ENCODE measurements around the gene DTHD1. TPM values are rescaled to one million over a fixed set of nuclear protein-coding genes. Genes with fewer than 3 reads are reported as not detected.
A peak's percentile ranks its signal among the peaks of the same experiment; 100 is the strongest.

Gene DTHD1
- total RNA-seq, 2 experiments from 2014 or later, result 0.17 to 0.25 TPM

GRCh38 chr4:36323816-36324419 lies 42.5 kb downstream of the DTHD1 start:
- Mint-ChIP-seq H3K4me3 (no peak overlapping the region), H3K27ac (peak overlapping the region; percentile 92), H3K27me3 (ENCODE audit: low read depth) (no peaks in the 10 kb centered on the region), H3K36me3 (ENCODE audit: low read depth) (no peaks in the 10 kb centered on the region), H3K9me3 (peaks cover under 1% of the 10 kb centered on the region), H3K4me1 (ENCODE audit: low read depth) (peaks cover 70% of the 10 kb centered on the region)
- intact Hi-C loops (cut with micrococcal nuclease), result loop anchor here (1.0 to 10.0 kb wide), 15 partner anchors 8 to 1991 kb away; partner anchors contain the start of genes ARAP2, PGM2 and TBC1D1
- CTCF ChIA-PET, result interaction anchor here (0.8 kb wide), 1 partner anchor 76 kb away, joined by 3 read pairs; no protein-coding TSS in a partner anchor
- no peak for DNase-seq

- no peak overlapping the region for H3K4me3 Mint-ChIP-seq
- H3K36me3 Mint-ChIP-seq (ENCODE audit: low read depth), result no peaks in the 10 kb centered on the region
- no peaks in the 10 kb centered on the region for H3K27me3 Mint-ChIP-seq (ENCODE audit: low read depth)
- peaks cover 69% of the 10 kb centered on the region for H3K4me1 Mint-ChIP-seq (ENCODE audit: low read depth)
- peak overlapping the region; percentile 52 for H3K27ac Mint-ChIP-seq
- CTCF ChIA-PET, result interaction anchor here (0.9 to 1.4 kb wide), 2 partner anchors 75 to 82 kb away, joined by 3 to 4 read pairs; no protein-coding TSS in a partner anchor
- intact Hi-C loops (cut with micrococcal nuclease), result loop anchor here (5.0 to 10.0 kb wide), 5 partner anchors 350 to 1990 kb away; partner anchors contain the start of genes PGM2 and TBC1D1
- no peaks in the 10 kb centered on the region for H3K9me3 Mint-ChIP-seq
- DNase-seq, result no peak
Observed at GRCh38 chr4:36324808-36325207, 43.4 kb downstream of the DTHD1 start.

- intact Hi-C loops (cut with micrococcal nuclease), result loop anchor here (10.0 kb wide), 4 partner anchors 351 to 1989 kb away; partner anchors contain the start of genes PGM2 and TBC1D1
- Mint-ChIP-seq H3K27me3 (ENCODE audit: low read depth) (no peaks in the 10 kb centered on the region), H3K9me3 (no peaks in the 10 kb centered on the region), H3K4me3 (no peak overlapping the region), H3K4me1 (ENCODE audit: low read depth) (peaks cover 62% of the 10 kb centered on the region), H3K36me3 (ENCODE audit: low read depth) (no peaks in the 10 kb centered on the region), H3K27ac (peak overlapping the region; percentile 52)
- peak; percentile 25 for DNase-seq
- CTCF ChIA-PET, result interaction anchor here (0.9 to 1.4 kb wide), 3 partner anchors 74 to 82 kb away, joined by 3 to 4 read pairs (median 3); partner anchors contain the start of gene ARAP2
Observed at GRCh38 chr4:36325499-36325898, 44.1 kb downstream of the DTHD1 start.

- intact Hi-C loops (cut with micrococcal nuclease), result loop anchor here (1.0 to 10.0 kb wide), 5 partner anchors 10 to 1989 kb away; partner anchors contain the start of genes PGM2 and TBC1D1
- Mint-ChIP-seq H3K36me3 (ENCODE audit: low read depth) (no peaks in the 10 kb centered on the region), H3K9me3 (no peaks in the 10 kb centered on the region), H3K27ac (peak overlapping the region; percentile 52), H3K27me3 (ENCODE audit: low read depth) (no peaks in the 10 kb centered on the region), H3K4me1 (ENCODE audit: low read depth) (peaks cover 58% of the 10 kb centered on the region), H3K4me3 (no peak overlapping the region)
- CTCF ChIA-PET, result interaction anchor here (1.0 to 1.4 kb wide), 2 partner anchors 74 to 81 kb away, joined by 3 read pairs; partner anchors contain the start of gene ARAP2
- no peak for DNase-seq
Observed at GRCh38 chr4:36325926-36326325, 44.5 kb downstream of the DTHD1 start.

GRCh38 chr4:36326476-36327029 lies 45.1 kb downstream of the DTHD1 start:
- H3K36me3 Mint-ChIP-seq (ENCODE audit: low read depth), result no peaks in the 10 kb centered on the region
- intact Hi-C loops (cut with micrococcal nuclease), result loop anchor here (1.0 to 10.0 kb wide), 5 partner anchors 10 to 1988 kb away; partner anchors contain the start of genes PGM2 and TBC1D1
- CTCF ChIA-PET, result no interaction called here

GRCh38 chr4:36327400-36327799 lies 46.0 kb downstream of the DTHD1 start:
- no peak for DNase-seq
- H3K4me3 Mint-ChIP-seq, result no peak overlapping the region
- peak overlapping the region; percentile 71 for H3K27ac Mint-ChIP-seq
- intact Hi-C loops (cut with micrococcal nuclease), result loop anchor here (10.0 kb wide), 4 partner anchors 353 to 1987 kb away; partner anchors contain the start of genes PGM2 and TBC1D1
- no peaks in the 10 kb centered on the region for H3K9me3 Mint-ChIP-seq
- H3K36me3 Mint-ChIP-seq (ENCODE audit: low read depth), result no peaks in the 10 kb centered on the region
- peaks cover 47% of the 10 kb centered on the region for H3K4me1 Mint-ChIP-seq (ENCODE audit: low read depth)
- CTCF ChIA-PET, result no interaction called here
- H3K27me3 Mint-ChIP-seq (ENCODE audit: low read depth), result no peaks in the 10 kb centered on the region

More at GRCh38 chr4:36326476-36327029, 45.1 kb downstream of the DTHD1 start:
- no peaks in the 10 kb centered on the region for H3K27me3 Mint-ChIP-seq (ENCODE audit: low read depth)
- no peak overlapping the region for H3K4me3 Mint-ChIP-seq
- peaks cover 52% of the 10 kb centered on the region for H3K4me1 Mint-ChIP-seq (ENCODE audit: low read depth)
- peak overlapping the region; percentile 71 for H3K27ac Mint-ChIP-seq
- no peaks in the 10 kb centered on the region for H3K9me3 Mint-ChIP-seq
- peak; percentile 41 for DNase-seq

- intact Hi-C loops (cut with micrococcal nuclease), result loop anchor here (10.0 kb wide), 4 partner anchors 353 to 1987 kb away; partner anchors contain the start of genes PGM2 and TBC1D1
- Mint-ChIP-seq H3K4me3 (no peak overlapping the region), H3K27me3 (ENCODE audit: low read depth) (no peaks in the 10 kb centered on the region)
Observed at GRCh38 chr4:36328130-36328529, 46.7 kb downstream of the DTHD1 start.

GRCh38 chr4:36329228-36329627 lies 47.8 kb downstream of the DTHD1 start:
- no peak for DNase-seq
- H3K9me3 Mint-ChIP-seq, result no peaks in the 10 kb centered on the region
- CTCF ChIA-PET, result interaction anchor here (2.0 kb wide), 1 partner anchor 70 kb away, joined by 8 read pairs; no protein-coding TSS in a partner anchor
- intact Hi-C loops (cut with micrococcal nuclease), result loop anchor here (10.0 kb wide), 4 partner anchors 354 to 1986 kb away; partner anchors contain the start of genes PGM2 and TBC1D1
- H3K4me3 Mint-ChIP-seq, result no peak overlapping the region
- peaks cover 42% of the 10 kb centered on the region for H3K4me1 Mint-ChIP-seq (ENCODE audit: low read depth)
- no peak overlapping the region for H3K27ac Mint-ChIP-seq
- no peaks in the 10 kb centered on the region for H3K36me3 Mint-ChIP-seq (ENCODE audit: low read depth)
- H3K27me3 Mint-ChIP-seq (ENCODE audit: low read depth), result no peaks in the 10 kb centered on the region

More at GRCh38 chr4:36328130-36328529, 46.7 kb downstream of the DTHD1 start:
- CTCF ChIA-PET, result no interaction called here
- DNase-seq, result no peak
- H3K36me3 Mint-ChIP-seq (ENCODE audit: low read depth), result no peaks in the 10 kb centered on the region
- no peaks in the 10 kb centered on the region for H3K9me3 Mint-ChIP-seq
- H3K27ac Mint-ChIP-seq, result no peak overlapping the region
- peaks cover 47% of the 10 kb centered on the region for H3K4me1 Mint-ChIP-seq (ENCODE audit: low read depth)

GRCh38 chr4:36330796-36331195 lies 49.4 kb downstream of the DTHD1 start:
- intact Hi-C loops (cut with micrococcal nuclease), result no loop called here
- Mint-ChIP-seq H3K9me3 (no peaks in the 10 kb centered on the region), H3K4me3 (no peak overlapping the region), H3K4me1 (ENCODE audit: low read depth) (peaks cover 28% of the 10 kb centered on the region), H3K36me3 (ENCODE audit: low read depth) (no peaks in the 10 kb centered on the region), H3K27me3 (ENCODE audit: low read depth) (no peaks in the 10 kb centered on the region), H3K27ac (no peak overlapping the region)
- CTCF ChIA-PET, result interaction anchor here (1.3 to 1.6 kb wide), 2 partner anchors 20 to 86 kb away, joined by 3 to 5 read pairs; partner anchors contain the start of gene ARAP2
- DNase-seq, result no peak

GRCh38 chr4:36332023-36332781 lies 50.8 kb downstream of the DTHD1 start:
- Mint-ChIP-seq H3K4me3 (no peak overlapping the region), H3K9me3 (no peaks in the 10 kb centered on the region), H3K4me1 (ENCODE audit: low read depth) (peaks cover 23% of the 10 kb centered on the region), H3K27ac (peak overlapping the region; percentile 73), H3K36me3 (ENCODE audit: low read depth) (no peaks in the 10 kb centered on the region), H3K27me3 (ENCODE audit: low read depth) (no peaks in the 10 kb centered on the region)
- intact Hi-C loops (cut with micrococcal nuclease), result loop anchor here (1.0 kb wide), 2 partner anchors 9 to 16 kb away; no protein-coding TSS in a partner anchor
- CTCF ChIA-PET, result interaction anchor here (0.5 to 1.2 kb wide), 4 partner anchors 11 to 71 kb away, joined by 3 to 6 read pairs (median 3); no protein-coding TSS in a partner anchor
- DNase-seq, result peak; percentile 56

- CTCF ChIA-PET, result interaction anchor here (0.6 to 1.4 kb wide), 4 partner anchors 16 to 70 kb away, joined by 3 to 6 read pairs (median 4); no protein-coding TSS in a partner anchor
- Mint-ChIP-seq H3K4me1 (ENCODE audit: low read depth) (peaks cover 22% of the 10 kb centered on the region), H3K36me3 (ENCODE audit: low read depth) (no peaks in the 10 kb centered on the region), H3K27me3 (ENCODE audit: low read depth) (no peaks in the 10 kb centered on the region), H3K4me3 (no peak overlapping the region), H3K9me3 (no peaks in the 10 kb centered on the region), H3K27ac (peak overlapping the region; percentile 73)
- intact Hi-C loops (cut with micrococcal nuclease), result loop anchor here (1.0 kb wide), 2 partner anchors 9 to 16 kb away; no protein-coding TSS in a partner anchor
- no peak for DNase-seq
Observed at GRCh38 chr4:36332782-36333131, 51.3 kb downstream of the DTHD1 start.

All from activated naive CD4-positive, alpha-beta T cell treated with anti-CD3 and anti-CD28 coated beads for 36 hours (primary cell).